Measurements from ENCODE around the gene CLNK. TPM values are rescaled to one million over a fixed set of nuclear protein-coding genes. Genes with fewer than 3 reads are reported as not detected.

CLNK gene
- total RNA-seq, 1 experiment from 2014 or later: not detected

DNA sequence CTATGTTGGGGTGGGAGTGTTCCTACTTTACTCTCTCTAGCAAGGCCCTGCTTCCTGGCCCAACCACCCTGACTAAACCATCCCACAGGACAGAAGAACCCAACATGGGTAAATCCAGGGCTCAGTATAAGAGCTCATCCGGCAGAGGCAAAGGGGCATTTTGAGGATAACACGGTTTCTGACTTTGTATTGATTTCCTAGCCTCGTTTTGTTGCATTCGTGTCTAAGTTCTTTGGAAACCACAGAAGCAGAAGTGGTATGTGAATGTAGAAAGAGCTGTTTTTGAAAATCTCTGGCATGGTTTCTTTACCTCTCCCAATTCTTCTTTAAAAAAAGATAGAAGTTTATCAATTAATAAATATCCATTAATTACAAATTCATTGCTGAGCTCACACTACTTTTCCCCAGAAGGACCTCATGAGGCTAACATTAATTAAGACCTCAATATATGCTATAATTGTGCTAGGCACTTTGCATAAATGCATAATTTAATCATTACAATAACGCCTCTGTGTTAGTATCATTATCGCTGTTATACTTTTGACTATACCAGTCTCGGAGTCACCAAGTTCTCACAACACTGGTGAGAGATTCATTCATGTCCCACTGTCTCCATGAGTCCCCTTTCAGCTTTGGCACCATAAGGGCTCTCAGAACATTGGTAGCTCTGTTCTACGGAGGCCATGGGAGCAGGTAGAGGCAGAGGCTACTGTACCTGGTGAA lies 5.8 kb upstream of the CLNK start:
- ATAC-seq: no peak
- H3K36me3 ChIP-seq (ENCODE audit: control insufficient read depth in 1 of 2, insufficient read depth in 2 of 2, low read length in 2 of 2): no peaks in the 10 kb centered on the region
- DNase-seq (ENCODE audit: low read depth, low spot score): no peak
- no TSS peak for BruUV-seq (replicated peaks)
- POLR2A ChIA-PET: no interaction called here
- RAD21 ChIA-PET (ENCODE audit: low non-redundant PET in 1 of 2, low total read pairs in 2 of 2, uncharacterized antibody in 2 of 2, unreplicated experiment in 2 of 2): no interaction called here
- 0 out of 2 replicates have a peak, but pooled peaks cover 4% of the 10 kb centered on the region for H3K9me2 ChIP-seq (ENCODE audit: insufficient read depth)
- no peak for TF ChIP-seq SP1 (IDR thresholded peaks at IDR 0.05; ENCODE audit: low read depth)
- TF ChIP-seq EZH2 (IDR thresholded peaks at IDR 0.05): no peak
- TF ChIP-seq ZNF274 (IDR thresholded peaks at IDR 0.05; ENCODE audit: low read depth, low read length): no peak
- TF ChIP-seq FOSL1 (IDR thresholded peaks at IDR 0.05; ENCODE audit: low read depth): no peak
- TF ChIP-seq, protein P1, sequence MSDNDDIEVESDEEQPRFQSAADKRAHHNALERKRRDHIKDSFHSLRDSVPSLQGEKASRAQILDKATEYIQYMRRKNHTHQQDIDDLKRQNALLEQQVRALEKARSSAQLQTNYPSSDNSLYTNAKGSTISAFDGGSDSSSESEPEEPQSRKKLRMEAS (IDR thresholded peaks at IDR 0.05): no peak
- TF ChIP-seq, protein P2, sequence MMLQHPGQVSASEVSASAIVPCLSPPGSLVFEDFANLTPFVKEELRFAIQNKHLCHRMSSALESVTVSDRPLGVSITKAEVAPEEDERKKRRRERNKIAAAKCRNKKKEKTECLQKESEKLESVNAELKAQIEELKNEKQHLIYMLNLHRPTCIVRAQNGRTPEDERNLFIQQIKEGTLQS (IDR thresholded peaks at IDR 0.05): no peak
- TF ChIP-seq EZH2phosphoT487 (IDR thresholded peaks at IDR 0.05; ENCODE audit: borderline replicate concordance): no peak
- no peak for TF ChIP-seq SIN3A (IDR thresholded peaks at IDR 0.05; ENCODE audit: low read depth)
- no peak for TF ChIP-seq POLR2A (IDR thresholded peaks at IDR 0.05; ENCODE audit: borderline replicate concordance, extremely low read depth, insufficient read depth, insufficient read length)
- TF ChIP-seq CBX3 (IDR thresholded peaks at IDR 0.05; ENCODE audit: low read depth): no peak
- no peaks in the 10 kb centered on the region for H4K20me1 ChIP-seq (ENCODE audit: insufficient read depth)
- H3K79me2 ChIP-seq (ENCODE audit: insufficient read depth, low read length): no peaks in the 10 kb centered on the region
- no peak overlapping the region for H3K4me2 ChIP-seq (ENCODE audit: low read length)
- H3K9me3 ChIP-seq (ENCODE audit: control insufficient read depth in 1 of 2, insufficient read depth in 1 of 2, low read depth in 1 of 2, low read length in 2 of 2): no peaks in the 10 kb centered on the region
- H3K4me1 ChIP-seq (ENCODE audit: control insufficient read depth in 1 of 2, insufficient read depth in 2 of 2, low read length in 2 of 2): no peaks in the 10 kb centered on the region
- H3K27ac ChIP-seq (ENCODE audit: low read depth, low read length): no peak overlapping the region
- no peak overlapping the region for H3K9ac ChIP-seq (ENCODE audit: low read length)
- no peak overlapping the region for H3K4me3 ChIP-seq (replicated peaks in 1 of 2; ENCODE audit: low read depth in 1 of 2, low read length in 2 of 2)
- H2AFZ ChIP-seq (ENCODE audit: low read depth, low read length, poor library complexity, severe bottlenecking): no peak overlapping the region
- intact Hi-C loops (cut with micrococcal nuclease): no loop called here
- H3K27me3 ChIP-seq (ENCODE audit: insufficient read depth, low read length): no peaks in the 10 kb centered on the region
- CTCF ChIA-PET: no interaction called here

DNA sequence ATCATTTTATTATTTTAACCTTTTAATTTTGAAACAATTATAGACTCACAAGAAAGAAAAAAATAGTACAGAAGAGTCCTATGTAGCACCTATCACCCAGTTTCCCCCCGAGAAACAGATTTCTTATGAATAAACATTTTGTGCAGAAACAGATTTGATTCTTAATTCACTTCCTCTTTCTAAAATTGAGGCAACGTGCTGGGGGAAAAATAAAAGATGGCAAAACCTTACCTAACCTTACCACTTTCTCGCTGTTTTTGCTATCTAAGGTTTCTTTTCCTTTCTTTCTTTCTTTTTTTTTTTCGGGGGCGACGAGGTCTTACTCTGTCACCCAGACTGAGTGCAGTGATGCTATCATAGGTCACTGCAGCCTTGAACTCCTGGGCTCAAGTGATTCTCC lies 4.3 kb upstream of the CLNK start:
- H3K9me3 ChIP-seq (ENCODE audit: control insufficient read depth in 1 of 2, insufficient read depth in 1 of 2, low read depth in 1 of 2, low read length in 2 of 2): no peaks in the 10 kb centered on the region
- TF ChIP-seq YY1 (IDR thresholded peaks at IDR 0.05; ENCODE audit: extremely low read depth, insufficient replicate concordance, low read depth, low read length): no peak
- TF ChIP-seq, protein P3, sequence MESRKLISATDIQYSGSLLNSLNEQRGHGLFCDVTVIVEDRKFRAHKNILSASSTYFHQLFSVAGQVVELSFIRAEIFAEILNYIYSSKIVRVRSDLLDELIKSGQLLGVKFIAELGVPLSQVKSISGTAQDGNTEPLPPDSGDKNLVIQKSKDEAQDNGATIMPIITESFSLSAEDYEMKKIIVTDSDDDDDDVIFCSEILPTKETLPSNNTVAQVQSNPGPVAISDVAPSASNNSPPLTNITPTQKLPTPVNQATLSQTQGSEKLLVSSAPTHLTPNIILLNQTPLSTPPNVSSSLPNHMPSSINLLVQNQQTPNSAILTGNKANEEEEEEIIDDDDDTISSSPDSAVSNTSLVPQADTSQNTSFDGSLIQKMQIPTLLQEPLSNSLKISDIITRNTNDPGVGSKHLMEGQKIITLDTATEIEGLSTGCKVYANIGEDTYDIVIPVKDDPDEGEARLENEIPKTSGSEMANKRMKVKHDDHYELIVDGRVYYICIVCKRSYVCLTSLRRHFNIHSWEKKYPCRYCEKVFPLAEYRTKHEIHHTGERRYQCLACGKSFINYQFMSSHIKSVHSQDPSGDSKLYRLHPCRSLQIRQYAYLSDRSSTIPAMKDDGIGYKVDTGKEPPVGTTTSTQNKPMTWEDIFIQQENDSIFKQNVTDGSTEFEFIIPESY (IDR thresholded peaks at IDR 0.05; ENCODE audit: extremely low read depth, insufficient replicate concordance, low read length): no peak
- TF ChIP-seq, protein P2 (IDR thresholded peaks at IDR 0.05): no peak
- TF ChIP-seq EZH2 (IDR thresholded peaks at IDR 0.05): no peak
- TF ChIP-seq, protein P4, sequence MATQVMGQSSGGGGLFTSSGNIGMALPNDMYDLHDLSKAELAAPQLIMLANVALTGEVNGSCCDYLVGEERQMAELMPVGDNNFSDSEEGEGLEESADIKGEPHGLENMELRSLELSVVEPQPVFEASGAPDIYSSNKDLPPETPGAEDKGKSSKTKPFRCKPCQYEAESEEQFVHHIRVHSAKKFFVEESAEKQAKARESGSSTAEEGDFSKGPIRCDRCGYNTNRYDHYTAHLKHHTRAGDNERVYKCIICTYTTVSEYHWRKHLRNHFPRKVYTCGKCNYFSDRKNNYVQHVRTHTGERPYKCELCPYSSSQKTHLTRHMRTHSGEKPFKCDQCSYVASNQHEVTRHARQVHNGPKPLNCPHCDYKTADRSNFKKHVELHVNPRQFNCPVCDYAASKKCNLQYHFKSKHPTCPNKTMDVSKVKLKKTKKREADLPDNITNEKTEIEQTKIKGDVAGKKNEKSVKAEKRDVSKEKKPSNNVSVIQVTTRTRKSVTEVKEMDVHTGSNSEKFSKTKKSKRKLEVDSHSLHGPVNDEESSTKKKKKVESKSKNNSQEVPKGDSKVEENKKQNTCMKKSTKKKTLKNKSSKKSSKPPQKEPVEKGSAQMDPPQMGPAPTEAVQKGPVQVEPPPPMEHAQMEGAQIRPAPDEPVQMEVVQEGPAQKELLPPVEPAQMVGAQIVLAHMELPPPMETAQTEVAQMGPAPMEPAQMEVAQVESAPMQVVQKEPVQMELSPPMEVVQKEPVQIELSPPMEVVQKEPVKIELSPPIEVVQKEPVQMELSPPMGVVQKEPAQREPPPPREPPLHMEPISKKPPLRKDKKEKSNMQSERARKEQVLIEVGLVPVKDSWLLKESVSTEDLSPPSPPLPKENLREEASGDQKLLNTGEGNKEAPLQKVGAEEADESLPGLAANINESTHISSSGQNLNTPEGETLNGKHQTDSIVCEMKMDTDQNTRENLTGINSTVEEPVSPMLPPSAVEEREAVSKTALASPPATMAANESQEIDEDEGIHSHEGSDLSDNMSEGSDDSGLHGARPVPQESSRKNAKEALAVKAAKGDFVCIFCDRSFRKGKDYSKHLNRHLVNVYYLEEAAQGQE (IDR thresholded peaks at IDR 0.05; ENCODE audit: low read depth): no peak
- no peak for TF ChIP-seq CEBPB (IDR thresholded peaks at IDR 0.05; ENCODE audit: low read depth)
- no peak overlapping the region for H3K4me2 ChIP-seq (ENCODE audit: low read length)
- H3K9ac ChIP-seq (ENCODE audit: low read length): no peak overlapping the region
- no peaks in the 10 kb centered on the region for H3K36me3 ChIP-seq (ENCODE audit: control insufficient read depth in 1 of 2, insufficient read depth in 2 of 2, low read length in 2 of 2)
- ATAC-seq (no peak), DNase-seq (ENCODE audit: low read depth, low spot score) (no peak)
- no peak overlapping the region for H3K27ac ChIP-seq (ENCODE audit: low read depth, low read length)
- no peaks in the 10 kb centered on the region for H3K4me1 ChIP-seq (ENCODE audit: control insufficient read depth in 1 of 2, insufficient read depth in 2 of 2, low read length in 2 of 2)
- ChIA-PET POLR2A (no interaction called here), CTCF (no interaction called here), RAD21 (ENCODE audit: low non-redundant PET in 1 of 2, low total read pairs in 2 of 2, uncharacterized antibody in 2 of 2, unreplicated experiment in 2 of 2) (no interaction called here)
- no peak overlapping the region for H2AFZ ChIP-seq (ENCODE audit: low read depth, low read length, poor library complexity, severe bottlenecking)
- no peaks in the 10 kb centered on the region for H4K20me1 ChIP-seq (ENCODE audit: insufficient read depth)
- no peak overlapping the region for H3K4me3 ChIP-seq (replicated peaks in 1 of 2; ENCODE audit: low read depth in 1 of 2, low read length in 2 of 2)
- intact Hi-C loops (cut with micrococcal nuclease): no loop called here
- no peaks in the 10 kb centered on the region for H3K79me2 ChIP-seq (ENCODE audit: insufficient read depth, low read length)
- H3K27me3 ChIP-seq (ENCODE audit: insufficient read depth, low read length): no peaks in the 10 kb centered on the region
- no TSS peak for BruUV-seq (replicated peaks)
- 0 out of 2 replicates have a peak, but pooled peaks cover 4% of the 10 kb centered on the region for H3K9me2 ChIP-seq (ENCODE audit: insufficient read depth)

All from HCT116 (cell line).